Endothelial cell of umbilical vein (primary cell): ENCODE results near the gene GALNT14.

Experiments used
- GATA2 ChIP-seq: IDR thresholded peaks from 2 replicates; pipeline ENCODE4 v1.7.0; 2011; ENCODE audit warnings: low read depth, mild to moderate bottlenecking, moderate library complexity, mixed read lengths, low read length; ENCODE audit not compliant: insufficient read length, insufficient read depth
- JUN ChIP-seq: IDR thresholded peaks from 2 replicates; pipeline ENCODE4 v1.6.1; 2011; ENCODE audit warnings: borderline replicate concordance, low read depth; ENCODE audit not compliant: insufficient read length, insufficient read depth
- POLR2A ChIP-seq: IDR thresholded peaks from 2 replicates; pipeline ENCODE4 v1.6.1; 2012; ENCODE audit warnings: low read depth, mild to moderate bottlenecking, control low read depth, low read length
- TF ChIP-seq, protein P1 (sequence below), 2 donors: IDR thresholded peaks; 1 replicate in 1 of 2; 2 replicates in 1 of 2; pipeline ENCODE4 v1.5.1; 2011; ENCODE audit warnings: low read length in 2 of 2, mild to moderate bottlenecking in 2 of 2, moderate library complexity in 2 of 2, control low read depth in 1 of 2, inconsistent platforms in 1 of 2, low read depth in 1 of 2; ENCODE audit not compliant: insufficient read depth in 1 of 2; ENCODE audit errors: extremely low read depth in 1 of 2

DNA sequence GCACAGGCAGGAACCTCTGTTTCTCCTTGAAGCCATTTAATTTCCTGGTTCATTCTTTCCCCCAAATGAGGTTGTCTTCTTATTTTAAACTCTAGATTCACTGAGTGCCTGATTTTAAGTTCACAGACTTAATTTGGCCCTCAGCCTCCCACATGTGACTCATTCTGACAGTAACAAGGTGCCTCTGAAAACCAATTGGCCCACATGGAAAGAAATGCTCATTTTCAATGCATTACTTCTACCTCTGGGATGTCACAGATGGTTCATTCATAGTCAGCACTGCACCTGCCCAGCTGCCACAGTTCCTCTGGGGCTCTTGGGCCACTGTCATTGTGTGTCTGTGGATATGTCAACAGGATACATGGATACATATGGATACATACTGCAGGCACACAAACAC, 190.6 kb downstream of the GALNT14 start:
- TF ChIP-seq JUN (no peak), GATA2 (no peak), POLR2A (no peak)
- TF ChIP-seq, protein P1, sequence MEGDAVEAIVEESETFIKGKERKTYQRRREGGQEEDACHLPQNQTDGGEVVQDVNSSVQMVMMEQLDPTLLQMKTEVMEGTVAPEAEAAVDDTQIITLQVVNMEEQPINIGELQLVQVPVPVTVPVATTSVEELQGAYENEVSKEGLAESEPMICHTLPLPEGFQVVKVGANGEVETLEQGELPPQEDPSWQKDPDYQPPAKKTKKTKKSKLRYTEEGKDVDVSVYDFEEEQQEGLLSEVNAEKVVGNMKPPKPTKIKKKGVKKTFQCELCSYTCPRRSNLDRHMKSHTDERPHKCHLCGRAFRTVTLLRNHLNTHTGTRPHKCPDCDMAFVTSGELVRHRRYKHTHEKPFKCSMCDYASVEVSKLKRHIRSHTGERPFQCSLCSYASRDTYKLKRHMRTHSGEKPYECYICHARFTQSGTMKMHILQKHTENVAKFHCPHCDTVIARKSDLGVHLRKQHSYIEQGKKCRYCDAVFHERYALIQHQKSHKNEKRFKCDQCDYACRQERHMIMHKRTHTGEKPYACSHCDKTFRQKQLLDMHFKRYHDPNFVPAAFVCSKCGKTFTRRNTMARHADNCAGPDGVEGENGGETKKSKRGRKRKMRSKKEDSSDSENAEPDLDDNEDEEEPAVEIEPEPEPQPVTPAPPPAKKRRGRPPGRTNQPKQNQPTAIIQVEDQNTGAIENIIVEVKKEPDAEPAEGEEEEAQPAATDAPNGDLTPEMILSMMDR (IDR thresholded peaks at IDR 0.05; ENCODE audit: extremely low read depth in 1 of 2, insufficient read depth in 1 of 2, low read depth in 1 of 2, low read length in 2 of 2) = no peak
